ENCODE results near the gene YAP1. TPM values are rescaled to one million over a fixed set of nuclear protein-coding genes. Genes with fewer than 3 reads are reported as not detected.

YAP1 gene
- polyA plus RNA-seq, 2 of the 4 experiments (the other 2 are of a cell fraction), result 40.4 to 48.0 TPM

- WGBS (ENCODE audit: missing lambda C conversion rate), result 54% methylated on average over 1 of the region's 1 CpG
- H3K4me1 ChIP-seq, result no peaks in the 10 kb centered on the region
- DNase-seq (ENCODE audit: low read depth in 1 of 2, low spot score in 1 of 2) (no peak), ATAC-seq (no peak), FAIRE-seq (no peak)
- TF ChIP-seq EHMT2 (IDR thresholded peaks at IDR 0.05; ENCODE audit: low read depth) (no peak), HMGXB4 (CRISPR knock-in tag; IDR thresholded peaks at IDR 0.05; ENCODE audit: borderline replicate concordance) (no peak), E2F6 (IDR thresholded peaks at IDR 0.05; ENCODE audit: borderline replicate concordance, low read depth) (no peak), RNF2 (IDR thresholded peaks at IDR 0.05; ENCODE audit: borderline replicate concordance, low read depth) (no peak), MAX (IDR thresholded peaks at IDR 0.05) (no peak), POLR2A (IDR thresholded peaks at IDR 0.05; ENCODE audit: low read length) (no peak), EHF (CRISPR knock-in tag; IDR thresholded peaks at IDR 0.05) (no peak), REST (IDR thresholded peaks at IDR 0.05) (no peak), RFX5 (IDR thresholded peaks at IDR 0.05) (no peak), CEBPB (IDR thresholded peaks at IDR 0.05) (no peak), MYC (IDR thresholded peaks at IDR 0.05; ENCODE audit: borderline replicate concordance, low read length) (no peak), ZNF302 (CRISPR knock-in tag; IDR thresholded peaks at IDR 0.05) (no peak), POLR2AphosphoS2 (conservative IDR thresholded peaks at IDR 0.05; ENCODE audit: low read length) (no peak), RAD21 (conservative IDR thresholded peaks at IDR 0.05 in 1 of 2, IDR thresholded peaks at IDR 0.05 in 1 of 2) (no peak), KDM5A (IDR thresholded peaks at IDR 0.05) (no peak)
- POLR2A ChIA-PET, result no interaction called here
- CTCF ChIA-PET, result no interaction called here
- no peak overlapping the region for H3K4me3 ChIP-seq
- H3K4me2 ChIP-seq, result no peak overlapping the region
- H3K27ac ChIP-seq, result no peak overlapping the region
- peaks cover 20% of the 10 kb centered on the region for H3K9me3 ChIP-seq
Observed at GRCh38 chr11:102070766-102071165, 39.5 kb upstream of the YAP1 start.

GRCh38 chr11:102071497-102072472 is 38.5 kb upstream of the YAP1 start:
- Histone ChIP-seq H3K4me2 (no peak overlapping the region), H3K27ac (no peak overlapping the region), H3K4me3 (no peak overlapping the region), H3K9me3 (peaks cover 20% of the 10 kb centered on the region), H3K4me1 (no peaks in the 10 kb centered on the region)
- ATAC-seq (no peak), FAIRE-seq (no peak), DNase-seq (ENCODE audit: low read depth in 1 of 2, low spot score in 1 of 2) (no peak)
- CTCF ChIA-PET, result interaction anchor here (0.9 kb wide), 1 partner anchor 210 kb away, joined by 3 read pairs; no protein-coding TSS in a partner anchor
- WGBS (ENCODE audit: missing lambda C conversion rate), result 41% methylated on average over 1 of the region's 1 CpG
- POLR2A ChIA-PET, result no interaction called here
- TF ChIP-seq ATOH8 (CRISPR knock-in tag; IDR thresholded peaks at IDR 0.05; ENCODE audit: low read depth), result no peak
- no peak for TF ChIP-seq MAX (IDR thresholded peaks at IDR 0.05)
- no peak for TF ChIP-seq EHF (CRISPR knock-in tag; IDR thresholded peaks at IDR 0.05)
- TF ChIP-seq PHF8 (IDR thresholded peaks at IDR 0.05; ENCODE audit: borderline replicate concordance, low read depth), result no peak
- TF ChIP-seq CBX2 (IDR thresholded peaks at IDR 0.05; ENCODE audit: borderline replicate concordance, low read depth), result no peak
- TF ChIP-seq GATA3 (IDR thresholded peaks at IDR 0.05; ENCODE audit: borderline replicate concordance), result no peak
- no peak for TF ChIP-seq REST (IDR thresholded peaks at IDR 0.05)
- TF ChIP-seq POLR2A (IDR thresholded peaks at IDR 0.05; ENCODE audit: low read length), result no peak
- no peak for TF ChIP-seq JUN (IDR thresholded peaks at IDR 0.05)
- no peak for TF ChIP-seq FOXS1 (CRISPR knock-in tag; IDR thresholded peaks at IDR 0.05)
- no peak for TF ChIP-seq NPAS2 (CRISPR knock-in tag; IDR thresholded peaks at IDR 0.05; ENCODE audit: borderline replicate concordance)
- TF ChIP-seq TFCP2L1 (CRISPR knock-in tag; IDR thresholded peaks at IDR 0.05), result no peak
